Activated CD4-positive, alpha-beta T cell treated with anti-CD3 and anti-CD28 coated beads, Interleukin-2, amount 50 U/mL, for 4 hours (primary cell): Measurements from ENCODE around the gene SF3B2.

Source experiments
- DNase-seq, 2 experiments: peaks; one replicate each; pipeline ENCODE4 v3.0.0-alpha.2; 2020

The SF3B2 gene

DNA sequence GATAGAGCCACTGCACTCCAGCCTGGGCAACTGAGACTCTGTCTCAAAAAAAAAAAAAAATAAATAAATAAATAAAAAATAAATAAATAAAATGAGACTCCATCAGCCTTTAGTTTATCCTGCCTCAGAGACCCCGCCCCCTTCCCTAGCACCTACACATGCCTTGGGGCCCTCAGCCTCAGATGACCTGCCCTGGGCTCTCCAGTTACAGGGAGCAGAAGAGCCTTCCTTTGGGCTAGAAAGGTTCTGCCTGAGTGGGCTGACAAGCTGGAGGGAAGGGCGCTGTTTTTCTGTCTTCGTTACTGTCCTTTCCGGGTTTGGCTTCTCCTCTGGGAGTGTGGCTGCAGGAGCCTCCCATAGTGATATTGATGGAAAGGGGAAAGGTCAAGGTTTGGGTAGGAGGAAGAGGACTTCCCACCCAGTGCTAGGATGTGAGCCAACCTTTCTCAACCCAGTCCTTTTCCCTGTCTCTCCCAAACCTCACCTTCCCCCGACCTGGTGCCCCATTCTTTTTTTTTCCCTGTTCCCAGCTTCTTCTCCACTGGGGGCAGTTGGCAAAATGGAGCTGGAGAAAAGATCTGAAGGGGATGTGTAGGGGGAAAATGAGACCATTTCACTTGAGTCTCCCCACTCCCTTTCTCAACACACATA is 1.5 kb upstream of the SF3B2 start:
- no peak for DNase-seq

DNA sequence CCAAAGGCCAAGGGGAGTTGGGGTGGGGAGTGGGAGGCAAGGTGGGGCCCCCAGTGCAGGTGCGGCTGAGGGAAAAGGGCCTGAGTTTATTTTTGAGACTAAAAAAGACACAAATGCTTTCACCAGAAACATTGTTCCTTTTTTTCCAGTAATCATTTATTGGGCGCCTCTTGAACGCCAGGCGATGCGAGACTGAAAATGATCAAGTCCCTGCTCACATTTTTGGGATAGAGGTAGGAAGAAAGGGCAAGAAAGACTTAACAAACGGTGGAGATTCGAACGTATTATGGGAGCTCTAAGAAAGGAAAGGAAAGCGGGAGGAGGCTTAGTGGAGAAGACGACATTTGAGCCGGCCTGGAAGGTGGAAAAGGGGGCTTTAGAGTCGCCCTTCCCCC is 796 bp upstream of the SF3B2 start:
- no peak for DNase-seq

DNA sequence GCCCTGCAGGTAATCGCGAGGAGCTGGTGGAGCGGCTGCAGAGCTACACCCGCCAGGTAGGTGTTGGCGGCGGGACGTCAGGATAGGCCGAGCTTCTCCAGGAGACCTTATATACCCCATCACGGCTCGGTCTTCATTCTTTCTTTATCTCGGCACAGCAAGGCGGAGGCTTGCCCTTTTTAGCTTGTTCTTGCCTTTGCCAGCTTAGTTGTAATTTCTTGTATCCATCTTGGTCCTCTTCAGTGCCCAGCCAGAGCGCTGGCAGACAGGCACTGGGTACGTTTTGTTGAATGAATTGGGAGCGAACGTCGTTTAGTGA is 459 bp downstream of the SF3B2 start:
- DNase-seq: no peak

DNA sequence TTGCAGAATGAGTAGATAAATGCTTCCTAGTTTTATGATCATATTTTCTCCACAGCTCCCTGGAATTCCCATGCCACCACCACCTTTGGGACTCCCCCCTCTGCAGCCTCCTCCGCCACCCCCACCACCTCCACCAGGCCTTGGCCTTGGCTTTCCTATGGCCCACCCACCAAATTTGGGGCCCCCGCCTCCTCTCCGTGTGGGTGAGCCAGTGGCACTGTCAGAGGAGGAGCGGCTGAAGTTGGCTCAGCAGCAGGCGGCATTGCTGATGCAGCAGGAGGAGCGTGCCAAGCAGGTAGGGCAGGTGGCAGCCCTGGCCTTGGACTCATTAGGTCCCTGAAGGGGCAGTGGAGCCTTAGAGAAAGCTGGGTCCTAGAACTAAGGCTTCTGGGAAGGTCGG is 2.9 kb downstream of the SF3B2 start:
- no peak for DNase-seq

GRCh38 chr11:66056501-66056900 is 4.3 kb downstream of the SF3B2 start:
- DNase-seq: no peak

DNA sequence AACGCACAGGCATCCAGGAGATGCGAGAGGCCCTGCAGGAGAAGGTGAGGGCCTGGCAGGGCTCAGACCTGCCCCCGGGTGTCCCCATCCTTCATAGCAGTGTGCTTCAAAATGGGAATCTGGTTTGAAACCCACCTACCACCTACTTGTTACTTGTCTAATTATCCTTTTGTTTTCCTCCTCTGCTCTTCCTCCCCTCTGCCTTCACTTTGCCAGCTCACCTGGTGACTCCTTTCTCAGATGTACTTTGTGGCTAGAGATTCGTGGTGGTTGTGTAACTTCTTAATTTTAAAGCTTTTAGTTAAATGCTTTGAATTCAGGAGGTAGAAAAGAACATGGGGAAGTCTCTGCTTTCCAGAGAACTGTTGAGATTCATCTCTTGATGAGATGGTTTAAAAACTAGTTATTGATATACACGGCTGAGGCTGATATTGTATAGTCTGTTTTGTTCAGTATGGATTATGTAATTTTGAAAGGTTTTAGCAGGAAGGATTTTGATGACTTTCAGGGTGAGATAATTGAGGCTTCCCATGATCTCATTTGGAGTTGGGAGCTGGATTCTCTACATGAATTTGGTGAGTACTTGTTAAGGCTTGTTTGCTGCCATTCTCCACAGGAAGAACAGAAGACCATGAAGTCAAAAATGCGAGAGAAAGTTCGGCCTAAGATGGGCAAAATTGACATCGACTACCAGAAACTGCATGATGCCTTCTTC is 8.0 kb downstream of the SF3B2 start:
- DNase-seq: no peak

DNA sequence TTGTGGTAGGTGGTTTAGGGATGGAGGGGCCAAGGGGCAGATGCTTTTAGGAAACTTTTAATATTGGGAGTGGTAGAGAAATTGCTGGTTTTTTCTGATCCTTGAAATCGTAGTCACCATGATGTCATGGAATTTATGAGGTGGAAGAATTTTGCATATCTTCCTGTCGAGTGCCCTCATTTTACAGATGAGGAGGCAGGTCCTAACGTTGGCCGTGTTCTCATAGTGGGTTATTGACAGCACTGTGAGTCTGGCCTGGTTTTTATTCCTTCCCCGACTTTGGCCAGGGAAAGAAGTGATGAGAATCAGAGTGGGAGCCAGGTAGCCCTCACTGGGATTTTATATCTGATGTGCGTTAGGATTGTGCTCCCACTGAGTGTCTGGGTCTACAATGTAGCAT is 9.1 kb downstream of the SF3B2 start:
- no peak for DNase-seq

- DNase-seq: no peak
Measured at GRCh38 chr11:66062408-66062807, 10.2 kb downstream of the SF3B2 start.

- no peak for DNase-seq
Measured at GRCh38 chr11:66063900-66064299, 11.7 kb downstream of the SF3B2 start.

DNA sequence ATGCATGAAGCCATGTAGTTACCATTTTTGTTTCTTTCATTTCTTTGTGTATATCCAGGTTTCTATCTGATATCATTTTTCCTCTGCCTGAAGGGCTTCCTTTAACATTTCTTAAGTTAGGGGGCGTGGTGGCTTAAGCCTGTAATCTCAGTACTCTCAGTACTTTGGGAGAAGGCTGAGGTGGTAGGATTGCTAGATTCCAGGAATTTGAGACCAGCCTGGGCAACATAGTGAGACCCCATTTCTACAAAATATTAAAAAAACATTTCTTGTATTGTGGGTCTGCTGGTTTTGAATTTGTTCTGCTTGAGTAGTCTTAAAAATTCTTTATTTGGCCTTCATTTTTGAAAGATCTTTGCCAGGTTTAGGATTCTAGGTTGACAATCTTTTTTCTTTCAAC is 12.4 kb downstream of the SF3B2 start:
- no peak for DNase-seq

DNA sequence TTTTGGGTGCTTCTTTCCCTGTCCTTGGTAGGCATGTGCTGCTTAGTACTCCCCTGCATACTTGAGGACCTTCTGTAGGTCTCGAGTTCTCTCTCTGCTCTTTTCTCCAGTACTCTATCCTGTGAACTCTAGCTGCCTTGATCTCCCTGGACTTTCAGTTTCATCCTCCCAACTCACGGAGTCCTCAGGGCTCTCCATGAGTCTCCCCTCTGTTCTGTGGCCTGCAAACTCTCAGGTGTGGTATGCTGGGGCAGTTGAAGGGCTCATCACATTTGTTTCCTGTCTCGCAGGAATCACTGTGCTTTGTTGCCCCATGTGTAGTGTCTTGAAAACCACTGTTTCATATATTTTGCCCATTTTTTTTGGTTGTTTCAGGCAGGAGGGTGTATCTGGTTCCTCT is 14.6 kb downstream of the SF3B2 start:
- no peak for DNase-seq

- no peak for DNase-seq
Measured at GRCh38 chr11:66067640-66068039, 15.5 kb downstream of the SF3B2 start.

DNA sequence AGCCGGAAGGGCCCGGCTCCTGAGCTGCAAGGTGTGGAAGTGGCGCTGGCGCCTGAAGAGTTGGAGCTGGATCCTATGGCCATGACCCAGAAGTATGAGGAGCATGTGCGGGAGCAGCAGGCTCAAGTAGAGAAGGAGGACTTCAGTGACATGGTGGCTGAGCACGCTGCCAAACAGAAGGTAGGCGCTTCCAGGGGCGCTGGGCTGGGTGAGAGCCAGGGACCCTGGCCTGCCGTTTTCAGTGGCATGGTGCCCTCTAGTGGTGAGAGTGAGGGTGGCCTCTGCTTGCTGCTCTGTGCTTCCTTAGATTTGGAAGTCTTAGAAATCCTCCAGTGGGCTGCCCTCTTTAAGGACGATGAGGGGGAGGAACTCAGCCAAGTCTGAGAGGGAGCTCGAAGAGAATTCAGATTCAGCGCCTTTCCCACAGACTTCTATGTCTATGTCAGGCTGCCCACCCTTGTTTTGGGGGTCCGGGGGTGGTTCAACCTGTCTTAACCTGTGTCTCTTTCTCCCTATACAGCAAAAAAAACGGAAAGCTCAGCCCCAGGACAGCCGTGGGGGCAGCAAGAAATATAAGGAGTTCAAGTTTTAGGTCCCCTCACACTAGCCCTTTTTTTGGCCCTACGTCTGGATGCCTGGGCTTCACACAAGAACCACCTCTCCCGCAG is 16.1 kb downstream of the SF3B2 start:
- DNase-seq: peak; percentile 75 to 78

DNA sequence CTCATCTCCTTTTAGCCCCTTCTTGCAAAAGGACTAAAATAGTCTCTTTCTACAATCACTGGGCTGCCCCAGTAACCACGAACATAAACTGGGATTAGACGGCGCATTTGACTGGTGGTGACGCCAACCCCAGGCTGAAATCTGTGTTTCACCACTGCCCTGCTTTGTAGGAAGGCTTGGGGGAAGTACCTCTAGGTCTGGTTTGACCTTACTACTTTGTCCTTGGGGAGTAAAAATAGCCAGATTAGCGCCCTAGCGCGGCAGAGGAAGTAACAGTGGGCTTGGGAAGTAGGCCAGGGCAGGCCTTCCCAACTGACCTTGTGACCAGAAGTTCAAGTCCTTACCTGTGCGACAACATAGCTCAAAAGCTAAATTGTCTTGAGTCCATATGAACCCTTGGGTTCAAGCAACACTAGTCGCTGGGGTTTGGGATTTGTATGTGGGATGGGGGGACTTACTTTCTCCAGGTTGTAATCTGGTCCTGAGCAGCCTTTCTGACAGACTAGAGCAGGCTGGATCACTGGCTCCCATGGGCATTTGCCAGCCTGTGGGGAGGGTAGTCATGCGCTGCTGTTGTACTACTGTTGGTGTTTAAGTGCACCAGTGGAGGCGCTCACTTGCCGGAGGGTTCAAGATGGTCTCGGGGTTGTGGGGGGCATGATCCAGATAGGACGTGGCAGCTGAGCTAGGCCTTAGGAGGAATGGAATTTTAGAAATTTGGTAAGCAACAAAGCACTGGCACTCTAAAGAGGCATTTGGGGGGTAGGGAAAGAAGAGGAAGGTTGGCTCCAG is 17.0 kb downstream of the SF3B2 start:
- DNase-seq: peak in 1 of 2 experiments; percentile 29

GRCh38 chr11:66069715-66070603 is 17.8 kb downstream of the SF3B2 start, which contains the start of gene PACS1:
PACS1 (plus strand) TSS chr11:66070272; CDS start chr11:66070487, 215 bp downstream.
- DNase-seq: peak; percentile 56 to 65

DNA sequence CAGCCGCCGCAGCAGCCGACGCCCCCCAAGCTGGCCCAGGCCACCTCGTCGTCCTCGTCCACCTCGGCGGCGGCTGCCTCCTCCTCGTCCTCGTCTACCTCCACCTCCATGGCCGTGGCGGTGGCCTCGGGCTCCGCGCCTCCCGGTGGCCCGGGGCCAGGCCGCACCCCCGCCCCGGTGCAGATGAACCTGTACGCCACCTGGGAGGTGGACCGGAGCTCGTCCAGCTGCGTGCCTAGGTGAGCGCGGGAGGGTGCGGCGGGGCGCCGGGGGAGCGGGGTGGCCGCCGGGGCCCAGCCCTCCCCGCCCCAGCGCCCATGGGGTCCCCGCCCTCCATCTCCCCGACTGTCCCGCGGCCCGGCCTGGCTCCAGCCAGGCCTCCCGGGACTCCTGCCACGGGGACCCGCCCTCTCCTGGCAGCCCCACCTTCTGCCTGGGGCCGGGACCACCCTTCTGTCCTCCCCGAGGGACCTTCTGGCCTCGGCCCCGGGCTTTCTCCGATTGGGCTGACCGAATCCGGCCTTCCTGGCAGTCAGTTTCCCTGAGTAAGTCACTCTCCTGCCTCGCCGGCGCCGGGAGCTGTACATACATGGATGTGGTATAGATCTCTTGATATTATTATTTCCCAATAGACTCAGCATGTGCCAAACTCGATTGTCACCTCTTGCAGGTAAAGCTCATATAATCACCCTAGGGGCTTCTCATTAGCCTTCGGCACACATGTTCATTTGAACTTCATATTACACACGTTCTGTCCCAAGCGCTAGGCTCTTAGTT is 18.6 kb downstream of the SF3B2 start:
- DNase-seq: no peak

DNA sequence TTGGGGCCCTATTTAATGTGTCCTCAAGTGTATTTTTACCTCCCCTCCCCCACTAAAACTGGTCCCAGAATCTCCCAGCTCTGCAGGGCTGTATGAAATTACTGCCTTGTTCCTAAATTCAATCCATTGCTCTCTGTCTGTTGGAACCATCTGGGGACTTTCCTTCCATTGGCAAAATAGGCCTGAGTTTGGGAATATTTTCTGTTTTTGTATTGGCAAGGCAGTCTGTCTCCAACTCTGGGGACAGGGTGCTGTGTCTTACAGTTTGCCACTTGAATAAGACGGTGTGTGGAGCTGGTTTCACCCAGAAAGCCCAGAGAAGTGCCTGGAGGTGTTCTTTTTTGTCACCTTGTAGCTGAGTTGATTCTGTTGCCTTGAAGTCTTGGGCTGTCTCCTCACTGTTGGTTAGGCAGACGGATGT is 19.2 kb downstream of the SF3B2 start:
- no peak for DNase-seq

DNA sequence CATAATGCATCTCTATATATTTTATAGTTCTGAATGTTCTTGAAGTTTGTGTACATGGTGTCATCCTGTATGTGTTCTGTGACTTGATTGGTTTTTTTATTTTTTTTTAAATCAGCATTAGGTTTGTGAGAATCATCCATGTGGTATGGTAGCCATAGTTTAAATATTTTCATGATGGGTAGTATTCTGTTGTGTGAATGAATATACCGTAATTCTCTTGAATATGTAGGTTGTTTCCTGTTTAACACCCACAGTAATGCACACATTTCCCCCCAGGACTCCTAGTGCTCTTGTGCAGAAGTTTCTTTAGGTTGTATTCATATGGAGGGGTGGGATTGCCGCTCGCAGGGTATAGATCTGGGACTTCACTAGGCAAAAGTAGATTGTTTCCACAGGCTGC is 19.9 kb downstream of the SF3B2 start:
- DNase-seq: no peak

DNA sequence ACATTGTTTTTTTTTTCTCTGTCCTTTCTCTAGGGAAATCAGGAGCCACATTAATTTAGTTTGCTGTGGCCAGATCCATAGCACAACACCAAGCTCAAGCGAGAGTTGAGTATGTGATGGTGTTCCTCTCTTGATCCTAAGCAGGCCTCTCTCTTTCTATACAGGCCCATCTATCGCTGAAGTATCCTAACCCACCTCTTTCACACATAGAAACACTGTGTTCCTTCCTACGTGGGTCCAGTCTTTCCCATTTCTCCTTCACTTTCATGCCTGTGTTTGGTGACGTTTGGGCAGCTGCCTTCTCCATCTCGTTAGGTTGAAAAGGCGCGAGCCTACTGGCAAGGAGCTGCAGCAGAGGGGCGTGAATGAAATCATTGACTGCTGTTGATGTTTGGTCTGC is 20.4 kb downstream of the SF3B2 start:
- DNase-seq: no peak

- no peak for DNase-seq
Measured at GRCh38 chr11:66073669-66074068, 21.5 kb downstream of the SF3B2 start.

- no peak for DNase-seq
Measured at GRCh38 chr11:66075273-66075672, 23.1 kb downstream of the SF3B2 start.

GRCh38 chr11:66076561-66076960 is 24.4 kb downstream of the SF3B2 start:
- DNase-seq: no peak
